GM23338 (cell line): ENCODE measurements around the gene CDKAL1. TPM values are rescaled to one million over a fixed set of nuclear protein-coding genes. Genes with fewer than 3 reads are reported as not detected.

Experiments used
- EZH2 ChIP-seq: fragments of 200-600 bp; sonication (generic); IDR thresholded peaks from one replicate; pipeline ENCODE4 v1.8.0; 2017; ENCODE audit warnings: antibody characterized with exemption, mild to moderate bottlenecking, low read depth; ENCODE audit not compliant: unreplicated experiment
- EZH2phosphoT487 ChIP-seq: fragments of 200-600 bp; sonication (generic); IDR thresholded peaks from one replicate; pipeline ENCODE4 v1.8.1; 2018; ENCODE audit warnings: antibody characterized with exemption; ENCODE audit not compliant: unreplicated experiment
- JUNB ChIP-seq: IDR thresholded peaks from one replicate; pipeline ENCODE4 v1.6.1; 2016; ENCODE audit warnings: antibody characterized with exemption; ENCODE audit not compliant: unreplicated experiment
- NANOG ChIP-seq: IDR thresholded peaks from 2 replicates; pipeline ENCODE4 v1.6.1; 2016; ENCODE audit warnings: antibody characterized with exemption, borderline replicate concordance
- STAT1 ChIP-seq: IDR thresholded peaks from one replicate; pipeline ENCODE4 v1.6.1; 2016; ENCODE audit warnings: antibody characterized with exemption; ENCODE audit not compliant: unreplicated experiment
- ZNF114 ChIP-seq: fragments of 250-450 bp; sonication (Bioruptor Pico); IDR thresholded peaks from 2 replicates; pipeline ENCODE4 v1.5.0; 2020; ENCODE audit warnings: mild to moderate bottlenecking, moderate library complexity
- ZNF331 ChIP-seq: fragments of 250-450 bp; sonication (Bioruptor Pico); IDR thresholded peaks from 2 replicates; pipeline ENCODE4 v1.5.0; 2020; ENCODE audit warnings: low read depth, mild to moderate bottlenecking, moderate library complexity
- polyA plus RNA-seq: library from polyadenylated mRNA; unstranded; fragments of >200 nt; fragmentation: Nextera tagmentation; extraction: Ambion mirVana; gene quantifications from 2 replicates; pipeline ENCODE4 v1.2.1, GENCODE V29; 2016
- total RNA-seq: library from RNA; depleted of rRNA; stranded (reverse); fragments of >200 nt; shearing (Covaris generic); gene quantifications from 2 replicates; pipeline ENCODE4 v1.2.3, GENCODE V29; 2014
- TF ChIP-seq, protein P1 (sequence below): fragments of 250-450 bp; sonication (Bioruptor Pico); IDR thresholded peaks from 2 replicates; pipeline ENCODE4 v1.5.0; 2020; ENCODE audit warnings: mild to moderate bottlenecking, moderate library complexity
- TF ChIP-seq, protein P2 (sequence below): IDR thresholded peaks from one replicate; pipeline ENCODE4 v1.6.1; 2018; ENCODE audit warnings: antibody characterized with exemption; ENCODE audit not compliant: unreplicated experiment

Gene CDKAL1
- total and polyA plus RNA-seq, 2 experiments from 2014 or later: 17.8 to 35.0 TPM

DNA sequence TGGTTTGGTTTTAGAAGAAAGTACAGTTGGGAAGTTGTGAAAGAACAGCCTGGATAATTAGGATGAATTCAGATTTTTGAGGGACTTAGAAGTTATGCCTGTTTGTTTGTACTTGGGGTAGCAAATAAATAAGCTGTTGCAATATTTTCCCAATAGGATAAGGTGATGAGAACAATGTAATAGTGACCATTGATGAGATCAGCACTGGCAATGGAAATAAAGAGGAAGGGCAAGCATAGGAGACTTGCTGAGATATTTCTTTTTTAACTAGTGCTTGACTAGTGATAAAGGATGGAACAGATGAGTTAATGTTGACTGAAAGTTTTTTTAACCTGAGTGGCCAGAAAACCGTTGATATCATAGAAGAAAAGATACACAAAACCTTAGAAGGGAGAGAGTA is 498.8 kb downstream of the CDKAL1 start (continued):
- TF ChIP-seq, protein P1, sequence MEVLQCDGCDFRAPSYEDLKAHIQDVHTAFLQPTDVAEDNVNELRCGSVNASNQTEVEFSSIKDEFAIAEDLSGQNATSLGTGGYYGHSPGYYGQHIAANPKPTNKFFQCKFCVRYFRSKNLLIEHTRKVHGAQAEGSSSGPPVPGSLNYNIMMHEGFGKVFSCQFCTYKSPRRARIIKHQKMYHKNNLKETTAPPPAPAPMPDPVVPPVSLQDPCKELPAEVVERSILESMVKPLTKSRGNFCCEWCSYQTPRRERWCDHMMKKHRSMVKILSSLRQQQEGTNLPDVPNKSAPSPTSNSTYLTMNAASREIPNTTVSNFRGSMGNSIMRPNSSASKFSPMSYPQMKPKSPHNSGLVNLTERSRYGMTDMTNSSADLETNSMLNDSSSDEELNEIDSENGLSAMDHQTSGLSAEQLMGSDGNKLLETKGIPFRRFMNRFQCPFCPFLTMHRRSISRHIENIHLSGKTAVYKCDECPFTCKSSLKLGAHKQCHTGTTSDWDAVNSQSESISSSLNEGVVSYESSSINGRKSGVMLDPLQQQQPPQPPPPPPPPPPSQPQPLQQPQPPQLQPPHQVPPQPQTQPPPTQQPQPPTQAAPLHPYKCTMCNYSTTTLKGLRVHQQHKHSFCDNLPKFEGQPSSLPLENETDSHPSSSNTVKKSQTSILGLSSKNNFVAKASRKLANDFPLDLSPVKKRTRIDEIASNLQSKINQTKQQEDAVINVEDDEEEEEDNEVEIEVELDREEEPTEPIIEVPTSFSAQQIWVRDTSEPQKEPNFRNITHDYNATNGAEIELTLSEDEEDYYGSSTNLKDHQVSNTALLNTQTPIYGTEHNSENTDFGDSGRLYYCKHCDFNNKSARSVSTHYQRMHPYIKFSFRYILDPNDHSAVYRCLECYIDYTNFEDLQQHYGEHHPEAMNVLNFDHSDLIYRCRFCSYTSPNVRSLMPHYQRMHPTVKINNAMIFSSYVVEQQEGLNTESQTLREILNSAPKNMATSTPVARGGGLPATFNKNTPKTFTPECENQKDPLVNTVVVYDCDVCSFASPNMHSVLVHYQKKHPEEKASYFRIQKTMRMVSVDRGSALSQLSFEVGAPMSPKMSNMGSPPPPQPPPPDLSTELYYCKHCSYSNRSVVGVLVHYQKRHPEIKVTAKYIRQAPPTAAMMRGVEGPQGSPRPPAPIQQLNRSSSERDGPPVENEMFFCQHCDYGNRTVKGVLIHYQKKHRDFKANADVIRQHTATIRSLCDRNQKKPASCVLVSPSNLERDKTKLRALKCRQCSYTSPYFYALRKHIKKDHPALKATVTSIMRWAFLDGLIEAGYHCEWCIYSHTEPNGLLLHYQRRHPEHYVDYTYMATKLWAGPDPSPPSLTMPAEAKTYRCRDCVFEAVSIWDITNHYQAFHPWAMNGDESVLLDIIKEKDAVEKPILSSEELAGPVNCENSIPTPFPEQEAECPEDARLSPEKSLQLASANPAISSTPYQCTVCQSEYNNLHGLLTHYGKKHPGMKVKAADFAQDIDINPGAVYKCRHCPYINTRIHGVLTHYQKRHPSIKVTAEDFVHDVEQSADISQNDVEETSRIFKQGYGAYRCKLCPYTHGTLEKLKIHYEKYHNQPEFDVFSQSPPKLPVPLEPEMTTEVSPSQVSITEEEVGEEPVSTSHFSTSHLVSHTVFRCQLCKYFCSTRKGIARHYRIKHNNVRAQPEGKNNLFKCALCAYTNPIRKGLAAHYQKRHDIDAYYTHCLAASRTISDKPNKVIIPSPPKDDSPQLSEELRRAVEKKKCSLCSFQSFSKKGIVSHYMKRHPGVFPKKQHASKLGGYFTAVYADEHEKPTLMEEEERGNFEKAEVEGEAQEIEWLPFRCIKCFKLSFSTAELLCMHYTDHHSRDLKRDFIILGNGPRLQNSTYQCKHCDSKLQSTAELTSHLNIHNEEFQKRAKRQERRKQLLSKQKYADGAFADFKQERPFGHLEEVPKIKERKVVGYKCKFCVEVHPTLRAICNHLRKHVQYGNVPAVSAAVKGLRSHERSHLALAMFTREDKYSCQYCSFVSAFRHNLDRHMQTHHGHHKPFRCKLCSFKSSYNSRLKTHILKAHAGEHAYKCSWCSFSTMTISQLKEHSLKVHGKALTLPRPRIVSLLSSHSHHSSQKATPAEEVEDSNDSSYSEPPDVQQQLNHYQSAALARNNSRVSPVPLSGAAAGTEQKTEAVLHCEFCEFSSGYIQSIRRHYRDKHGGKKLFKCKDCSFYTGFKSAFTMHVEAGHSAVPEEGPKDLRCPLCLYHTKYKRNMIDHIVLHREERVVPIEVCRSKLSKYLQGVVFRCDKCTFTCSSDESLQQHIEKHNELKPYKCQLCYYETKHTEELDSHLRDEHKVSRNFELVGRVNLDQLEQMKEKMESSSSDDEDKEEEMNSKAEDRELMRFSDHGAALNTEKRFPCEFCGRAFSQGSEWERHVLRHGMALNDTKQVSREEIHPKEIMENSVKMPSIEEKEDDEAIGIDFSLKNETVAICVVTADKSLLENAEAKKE (CRISPR knock-in tag): no peak
- TF ChIP-seq EZH2 (no peak), EZH2phosphoT487 (no peak), NANOG (no peak), JUNB (no peak), ZNF114 (no peak), STAT1 (no peak), ZNF331 (CRISPR knock-in tag) (no peak)
- TF ChIP-seq, protein P2, sequence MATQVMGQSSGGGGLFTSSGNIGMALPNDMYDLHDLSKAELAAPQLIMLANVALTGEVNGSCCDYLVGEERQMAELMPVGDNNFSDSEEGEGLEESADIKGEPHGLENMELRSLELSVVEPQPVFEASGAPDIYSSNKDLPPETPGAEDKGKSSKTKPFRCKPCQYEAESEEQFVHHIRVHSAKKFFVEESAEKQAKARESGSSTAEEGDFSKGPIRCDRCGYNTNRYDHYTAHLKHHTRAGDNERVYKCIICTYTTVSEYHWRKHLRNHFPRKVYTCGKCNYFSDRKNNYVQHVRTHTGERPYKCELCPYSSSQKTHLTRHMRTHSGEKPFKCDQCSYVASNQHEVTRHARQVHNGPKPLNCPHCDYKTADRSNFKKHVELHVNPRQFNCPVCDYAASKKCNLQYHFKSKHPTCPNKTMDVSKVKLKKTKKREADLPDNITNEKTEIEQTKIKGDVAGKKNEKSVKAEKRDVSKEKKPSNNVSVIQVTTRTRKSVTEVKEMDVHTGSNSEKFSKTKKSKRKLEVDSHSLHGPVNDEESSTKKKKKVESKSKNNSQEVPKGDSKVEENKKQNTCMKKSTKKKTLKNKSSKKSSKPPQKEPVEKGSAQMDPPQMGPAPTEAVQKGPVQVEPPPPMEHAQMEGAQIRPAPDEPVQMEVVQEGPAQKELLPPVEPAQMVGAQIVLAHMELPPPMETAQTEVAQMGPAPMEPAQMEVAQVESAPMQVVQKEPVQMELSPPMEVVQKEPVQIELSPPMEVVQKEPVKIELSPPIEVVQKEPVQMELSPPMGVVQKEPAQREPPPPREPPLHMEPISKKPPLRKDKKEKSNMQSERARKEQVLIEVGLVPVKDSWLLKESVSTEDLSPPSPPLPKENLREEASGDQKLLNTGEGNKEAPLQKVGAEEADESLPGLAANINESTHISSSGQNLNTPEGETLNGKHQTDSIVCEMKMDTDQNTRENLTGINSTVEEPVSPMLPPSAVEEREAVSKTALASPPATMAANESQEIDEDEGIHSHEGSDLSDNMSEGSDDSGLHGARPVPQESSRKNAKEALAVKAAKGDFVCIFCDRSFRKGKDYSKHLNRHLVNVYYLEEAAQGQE: no peak
